RWPE1 (cell line): ENCODE data around the gene VPREB3.

Experiments
- CTCF ChIA-PET: fragments of 350-600 bp; sonication (Branson Sonifier 250); formaldehyde crosslinking; extraction: SDS; loops from one replicate; lab custom pipeline; 2021; lab: Yijun Ruan, JAX
- POLR2A ChIA-PET: fragments of 400-600 bp; formaldehyde crosslinking; extraction: SDS; loops from one replicate; lab custom pipeline; 2020; ENCODE audit warnings: antibody characterized with exemption; ENCODE audit not compliant: low non-redundant PET; lab: Yijun Ruan, JAX
- DNase-seq: peaks from one replicate; pipeline ENCODE4 v3.0.0; 2012; ENCODE audit warnings: low spot score
- H3K27ac ChIP-seq: fragments of 450-650 bp; 2 replicates; pipeline ENCODE4 v1.5.1; 2017
- CTCF ChIP-seq: fragments of 450-650 bp; conservative IDR thresholded peaks from 2 replicates; pipeline ENCODE4 v1.5.1; 2017; ENCODE audit warnings: low read depth, mild to moderate bottlenecking

Gene VPREB3

GRCh38 chr22:23722160-23722559 lies 32.1 kb downstream of the VPREB3 start:
- ChIA-PET CTCF (interaction anchor here (0.6 kb wide), 2 partner anchors 9 to 148 kb away, joined by 3 to 8 read pairs; no protein-coding TSS in a partner anchor), POLR2A (no interaction called here)
- H3K27ac ChIP-seq = no peak overlapping the region
- TF ChIP-seq CTCF = no peak
- no peak for DNase-seq

- TF ChIP-seq CTCF = no peak
- POLR2A ChIA-PET = no interaction called here
- no peak overlapping the region for H3K27ac ChIP-seq
- no peak for DNase-seq
- CTCF ChIA-PET = no interaction called here
Observed at GRCh38 chr22:23720855-23721254, 33.4 kb downstream of the VPREB3 start.

- POLR2A ChIA-PET = no interaction called here
- DNase-seq = no peak
- TF ChIP-seq CTCF = no peak
- CTCF ChIA-PET = no interaction called here
- no peak overlapping the region for H3K27ac ChIP-seq
Observed at GRCh38 chr22:23718371-23719165, 35.7 kb downstream of the VPREB3 start.

GRCh38 chr22:23716811-23717801 lies 37.1 kb downstream of the VPREB3 start:
- H3K27ac ChIP-seq = peak overlapping the region; percentile 74
- no peak for TF ChIP-seq CTCF
- POLR2A ChIA-PET = no interaction called here
- peak; percentile 73 for DNase-seq
- CTCF ChIA-PET = no interaction called here

- H3K27ac ChIP-seq = peak overlapping the region; percentile 74
- POLR2A ChIA-PET = no interaction called here
- CTCF ChIA-PET = no interaction called here
- no peak for DNase-seq
- TF ChIP-seq CTCF = no peak
Observed at GRCh38 chr22:23715806-23716375, 38.3 kb downstream of the VPREB3 start.
